ENCODE data around the gene DLGAP4.
"Not testable (repeated sequence)": the region's sequence is repeated elsewhere in the genome, so short reads cannot be mapped to it uniquely, and the experiment has no call there.

The DLGAP4 gene

DNA sequence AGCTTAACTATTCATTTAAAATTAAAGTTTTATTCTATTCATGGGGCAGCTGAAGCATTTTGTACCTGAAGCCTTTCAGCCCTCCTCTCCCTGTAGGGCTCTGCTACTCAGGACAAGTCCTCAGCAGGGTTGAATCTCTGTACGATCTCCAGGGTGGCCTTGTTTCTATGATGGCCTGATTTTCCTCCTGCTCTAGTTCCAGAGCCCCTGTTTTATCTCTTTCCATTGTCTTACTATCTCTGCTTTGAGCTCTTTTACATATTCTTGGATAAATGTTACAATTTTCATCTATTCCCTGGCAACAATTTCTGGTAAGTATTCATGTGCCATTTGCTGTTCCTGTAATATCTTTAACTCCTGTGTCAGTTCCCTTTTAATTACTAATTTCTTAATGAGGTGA lies 215.4 kb downstream of the DLGAP4 start:
- DNase-seq: no peak

DNA sequence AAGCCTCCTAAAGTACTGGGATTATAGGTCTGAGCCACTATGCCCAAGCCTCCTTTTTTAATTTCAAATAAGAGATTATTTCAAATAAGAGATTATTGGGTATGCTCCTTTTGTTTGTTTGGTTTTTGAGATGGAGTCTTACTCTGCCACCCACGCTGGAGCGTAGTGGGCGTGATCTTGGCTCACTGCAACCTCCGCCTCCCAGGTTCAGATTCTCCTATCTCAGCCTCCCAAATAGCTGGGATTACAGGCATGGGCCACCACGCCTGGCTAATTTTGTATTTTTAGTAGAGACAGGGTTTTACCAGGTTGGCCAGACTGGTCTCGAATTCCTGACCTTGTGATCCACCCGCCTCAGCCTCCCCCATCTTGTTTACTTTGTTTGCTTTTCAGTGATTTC lies 216.3 kb downstream of the DLGAP4 start:
- DNase-seq: not testable (repeated sequence)

DNA sequence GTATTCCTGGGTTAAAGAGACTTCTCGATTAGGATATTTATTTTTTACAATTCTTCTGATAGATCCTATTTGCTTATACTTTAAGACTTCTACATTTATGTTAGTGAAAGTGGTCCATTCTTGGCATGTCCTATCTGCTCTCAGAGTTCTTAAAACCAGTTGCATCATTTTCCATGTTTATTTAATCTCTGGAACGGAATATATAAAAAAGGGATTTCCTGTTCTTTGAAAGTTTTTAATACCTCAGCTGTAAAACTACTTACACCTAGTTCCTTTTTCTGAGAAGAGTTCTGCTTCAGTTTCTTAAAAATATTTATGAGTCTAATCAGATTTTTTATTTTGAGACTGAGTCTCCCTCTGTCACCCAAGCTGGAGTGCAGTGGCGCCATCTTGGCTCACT lies 217.2 kb downstream of the DLGAP4 start:
- peak in 1 of 2 donors; percentile 21 for DNase-seq

DNA sequence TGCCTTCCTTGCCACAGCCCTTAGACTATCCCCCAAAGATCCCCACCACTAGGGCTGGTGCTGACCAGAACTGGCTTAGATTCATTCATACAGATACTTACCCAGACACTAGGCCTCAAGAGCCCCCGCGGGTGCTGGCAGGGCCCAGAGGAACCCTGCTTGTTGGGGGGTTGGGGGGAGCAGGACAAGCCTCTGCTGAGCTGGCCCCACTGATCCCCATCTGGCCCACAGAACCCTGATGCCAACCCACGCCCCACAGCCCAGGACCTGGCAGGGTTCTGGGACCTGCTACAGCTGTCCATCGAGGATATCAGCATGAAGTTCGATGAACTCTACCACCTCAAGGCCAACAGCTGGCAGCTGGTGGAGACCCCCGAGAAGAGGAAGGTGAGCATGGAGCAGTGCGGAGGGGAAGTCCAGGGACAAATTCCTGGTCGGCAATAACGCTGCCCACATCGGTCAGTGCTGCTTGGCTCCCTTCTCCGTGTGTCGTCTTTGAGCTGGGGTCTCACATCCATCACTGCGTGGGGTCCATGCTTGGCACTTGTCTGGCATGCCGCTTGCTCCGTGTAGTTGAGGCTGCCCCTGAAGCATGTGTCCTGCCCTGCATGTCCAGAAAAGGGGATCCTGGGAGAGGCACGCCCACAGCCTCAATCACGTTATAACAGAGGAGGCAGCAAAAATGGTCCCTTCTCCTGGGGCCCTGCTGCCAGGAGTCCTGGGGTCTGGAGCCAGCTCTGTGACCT lies 219.7 kb downstream of the DLGAP4 start:
- no peak for DNase-seq

DNA sequence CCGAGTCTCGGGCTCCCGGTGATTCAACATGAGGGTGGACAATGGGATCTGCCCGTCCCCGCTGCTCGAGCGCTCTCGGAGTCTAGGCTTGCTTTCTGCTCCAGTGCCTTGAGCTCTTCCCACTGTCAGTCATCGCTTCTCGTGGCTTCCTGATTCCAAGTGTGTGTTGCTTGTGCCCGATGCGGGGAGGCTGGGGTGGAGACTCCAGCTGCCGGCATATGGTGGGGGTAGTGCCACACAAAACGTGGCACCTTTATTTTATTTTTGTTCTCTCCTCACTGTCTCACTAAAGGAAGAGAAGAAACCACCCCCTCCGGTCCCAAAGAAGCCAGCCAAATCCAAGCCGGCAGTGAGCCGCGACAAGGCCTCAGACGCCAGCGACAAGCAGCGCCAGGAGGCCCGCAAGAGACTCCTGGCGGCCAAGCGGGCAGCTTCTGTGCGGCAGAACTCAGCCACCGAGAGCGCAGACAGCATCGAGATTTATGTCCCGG lies 220.4 kb downstream of the DLGAP4 start:
- no peak for DNase-seq

DNA sequence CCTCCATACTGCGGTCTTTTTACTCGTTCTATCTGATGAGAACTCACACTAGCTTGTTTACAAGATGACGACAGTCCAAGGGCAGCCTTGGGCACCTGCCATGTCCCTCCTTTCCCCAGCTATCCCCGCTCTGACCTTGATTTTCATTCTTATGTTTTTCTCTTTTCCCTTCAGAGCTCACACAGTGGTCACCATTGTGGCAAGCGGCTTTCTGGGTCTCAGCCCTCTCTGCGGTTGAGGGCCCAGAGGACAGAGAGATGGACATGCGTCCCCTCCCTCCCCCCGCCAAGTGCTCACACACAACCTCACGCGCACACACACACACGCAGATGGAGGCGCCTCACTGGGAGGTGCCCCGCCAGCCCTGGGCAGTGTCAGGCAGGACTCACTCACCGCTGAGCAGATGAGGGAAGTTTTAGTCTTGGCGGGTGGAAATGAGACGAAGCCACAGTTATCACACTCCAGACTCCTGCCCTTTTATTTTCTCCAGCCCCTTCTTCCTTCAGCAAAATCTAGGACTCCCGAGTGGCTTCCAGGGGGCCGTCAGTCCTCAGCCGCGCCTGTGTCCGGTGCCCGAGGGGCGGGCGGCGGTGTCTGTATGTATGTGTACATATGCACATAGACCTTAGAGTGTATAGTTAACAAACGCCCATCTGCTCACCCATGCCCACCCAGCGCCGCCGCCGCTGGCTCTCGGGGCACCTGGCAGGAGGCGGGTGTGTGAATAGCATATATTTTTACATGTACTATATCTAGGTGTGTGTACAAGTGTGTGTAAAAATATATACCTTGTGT lies 221.4 kb downstream of the DLGAP4 start:
- no peak for DNase-seq

DNA sequence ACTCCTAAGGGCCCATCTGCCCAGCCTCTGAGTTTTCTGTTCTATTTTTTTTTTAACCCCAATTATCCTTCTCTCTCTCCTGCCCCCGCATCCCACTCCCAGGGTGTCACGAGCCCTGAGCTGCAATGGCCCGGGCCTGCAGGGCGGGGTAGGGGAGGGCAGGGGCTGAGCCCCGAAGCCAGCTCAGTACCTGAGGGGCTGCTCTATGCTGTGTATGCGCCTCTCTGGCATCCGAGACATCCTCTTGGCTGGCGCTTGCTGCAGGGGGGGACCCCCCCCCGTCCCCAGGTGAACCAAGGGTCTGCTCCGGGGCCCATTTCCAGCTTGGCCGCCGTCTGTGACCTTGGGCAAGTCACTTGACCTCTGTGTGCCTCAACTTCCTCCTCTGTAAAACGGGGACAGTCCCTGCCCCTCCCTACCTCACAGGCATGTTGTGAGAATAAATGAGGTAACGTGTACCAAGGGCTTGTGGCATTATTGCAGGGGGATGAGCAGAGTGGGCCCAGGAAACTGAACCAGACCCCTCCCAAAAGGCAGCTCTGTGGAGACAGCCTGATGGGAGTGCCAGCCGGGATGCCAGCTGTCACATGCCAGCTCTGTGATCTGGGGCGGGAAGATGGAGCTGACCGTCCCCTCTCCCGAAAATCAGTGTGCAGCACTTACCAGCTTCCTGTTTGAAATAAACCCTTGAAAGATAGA lies 222.2 kb downstream of the DLGAP4 start:
- no peak for DNase-seq

DNA sequence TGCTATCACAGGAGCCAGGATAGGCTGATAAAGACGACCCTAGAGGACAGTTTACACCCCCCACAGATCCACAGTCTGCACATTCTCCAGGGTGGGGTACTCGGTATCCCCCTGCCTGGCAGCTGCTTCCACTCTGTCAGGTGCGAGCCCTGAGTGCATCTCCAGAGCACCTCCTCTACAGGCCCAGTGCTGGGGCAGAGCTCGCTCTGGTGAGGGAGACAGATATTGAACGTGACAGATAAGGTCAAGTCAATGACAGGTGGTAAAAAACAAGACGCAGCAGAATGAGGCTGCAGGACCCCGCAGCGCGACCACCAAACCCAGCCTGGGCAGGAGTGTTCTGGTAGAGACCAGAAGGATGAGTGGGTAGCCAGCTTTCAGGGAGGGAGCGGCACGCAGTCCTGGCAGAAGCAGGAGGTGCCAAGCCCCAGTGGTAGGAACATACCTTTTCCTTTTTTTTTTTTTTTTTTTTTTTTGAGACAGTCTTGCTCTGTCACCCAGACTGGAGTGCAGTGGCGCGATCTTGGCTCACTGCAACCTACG lies 222.8 kb downstream of the DLGAP4 start:
- no peak for DNase-seq

DNA sequence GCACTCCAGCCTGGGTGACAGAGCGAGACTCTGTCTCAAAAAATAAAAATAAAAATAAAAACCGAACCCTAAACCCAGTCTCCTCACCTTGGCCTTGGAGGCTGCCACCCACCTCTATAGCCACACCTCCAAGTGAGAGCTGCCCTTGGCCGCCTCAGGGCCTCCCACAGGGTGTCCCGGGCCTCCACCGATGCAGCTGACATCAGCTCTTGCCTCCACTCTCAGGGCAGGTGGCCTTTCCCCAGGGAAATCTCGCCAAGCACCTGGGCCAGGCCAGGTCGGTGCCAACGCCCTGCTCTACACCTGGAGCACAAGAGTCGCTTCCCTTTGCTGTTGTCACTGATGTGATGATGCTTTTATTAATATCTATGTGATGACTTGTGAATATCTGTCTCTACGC lies 226.2 kb downstream of the DLGAP4 start:
- no peak for DNase-seq

DNA sequence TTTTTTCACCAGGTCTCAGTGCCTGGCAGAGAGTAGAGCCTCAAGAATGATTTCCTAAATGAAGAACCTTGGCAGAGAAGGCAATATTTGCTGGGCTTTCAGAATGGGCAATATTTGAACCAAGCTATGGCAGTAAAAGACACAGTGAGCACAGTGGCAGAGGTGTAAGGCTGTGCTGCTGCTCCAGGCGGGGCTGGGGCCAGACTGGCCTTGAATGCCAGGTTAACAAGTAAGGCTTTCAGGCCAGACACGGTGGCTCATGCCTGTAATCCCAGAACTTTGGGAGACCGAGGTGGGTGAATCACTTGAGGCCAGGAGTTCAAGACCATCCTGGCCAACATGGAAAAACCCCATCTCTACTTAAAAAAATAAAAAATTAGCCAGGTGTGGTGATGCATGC lies 226.7 kb downstream of the DLGAP4 start:
- DNase-seq: no peak

DNA sequence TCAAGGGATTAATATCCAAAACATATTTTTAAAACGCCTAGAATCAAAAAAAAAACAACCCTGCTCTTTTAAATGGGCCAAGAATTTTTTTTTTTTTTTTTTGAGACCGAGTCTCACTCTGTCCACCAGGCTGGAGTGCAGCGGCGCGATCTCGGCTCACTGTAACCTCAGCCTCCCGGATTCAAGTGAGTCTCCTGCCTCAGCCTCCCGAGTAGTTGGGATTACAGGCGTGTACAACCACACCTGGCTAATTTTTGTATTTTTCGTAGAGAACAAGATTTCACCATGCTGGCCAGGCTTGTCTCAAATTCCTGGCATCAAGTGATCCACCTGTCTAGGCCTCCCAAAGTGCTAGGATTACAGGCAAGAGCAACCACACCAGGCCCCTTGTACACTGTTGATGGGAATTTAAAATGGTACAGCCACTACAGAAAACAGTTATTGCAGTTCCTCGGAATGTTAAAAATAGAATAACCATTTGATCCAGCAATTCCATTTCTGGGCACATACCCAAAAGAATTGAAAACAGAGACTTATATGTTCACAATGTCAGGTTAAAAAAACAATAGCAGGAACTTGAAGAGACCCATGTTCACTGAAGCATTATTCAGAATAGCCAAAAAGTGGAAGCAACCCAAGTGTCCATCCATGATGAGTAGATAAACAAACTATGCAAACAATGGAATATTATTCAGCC lies 232.0 kb downstream of the DLGAP4 start:
- no peak for DNase-seq

DNA sequence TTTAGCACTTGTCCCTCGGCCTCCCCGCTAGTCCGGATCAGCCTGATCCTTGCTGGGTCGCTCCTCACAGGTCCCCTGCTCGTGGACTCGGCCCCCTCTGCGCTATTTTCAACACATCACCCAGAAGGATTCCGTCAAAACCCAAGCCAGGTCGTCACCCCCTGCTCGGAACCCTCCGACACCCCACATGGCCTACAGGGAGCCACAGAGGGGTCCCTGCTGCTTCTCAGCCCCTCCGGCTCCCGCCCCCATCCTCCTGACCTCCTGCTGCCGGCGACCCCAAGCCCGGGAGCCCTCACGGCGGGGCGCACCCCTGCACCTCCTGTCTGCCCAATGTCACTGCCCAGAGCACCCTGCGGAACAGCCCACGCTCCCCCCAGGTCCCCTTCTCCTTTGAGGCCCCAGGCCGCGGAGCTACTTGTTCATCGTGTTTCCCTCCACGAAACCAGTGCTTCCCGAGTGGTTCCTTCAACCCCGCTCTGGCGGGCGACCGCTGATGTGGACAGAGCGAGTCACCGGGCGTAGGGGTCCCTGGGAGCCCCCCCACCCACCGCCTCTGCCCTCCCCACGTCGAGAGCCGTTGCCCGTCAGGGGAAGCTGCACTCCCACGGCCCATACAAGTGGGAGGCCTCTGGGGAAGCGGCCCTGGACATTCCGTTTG lies 234.5 kb downstream of the DLGAP4 start:
- DNase-seq: no peak

DNA sequence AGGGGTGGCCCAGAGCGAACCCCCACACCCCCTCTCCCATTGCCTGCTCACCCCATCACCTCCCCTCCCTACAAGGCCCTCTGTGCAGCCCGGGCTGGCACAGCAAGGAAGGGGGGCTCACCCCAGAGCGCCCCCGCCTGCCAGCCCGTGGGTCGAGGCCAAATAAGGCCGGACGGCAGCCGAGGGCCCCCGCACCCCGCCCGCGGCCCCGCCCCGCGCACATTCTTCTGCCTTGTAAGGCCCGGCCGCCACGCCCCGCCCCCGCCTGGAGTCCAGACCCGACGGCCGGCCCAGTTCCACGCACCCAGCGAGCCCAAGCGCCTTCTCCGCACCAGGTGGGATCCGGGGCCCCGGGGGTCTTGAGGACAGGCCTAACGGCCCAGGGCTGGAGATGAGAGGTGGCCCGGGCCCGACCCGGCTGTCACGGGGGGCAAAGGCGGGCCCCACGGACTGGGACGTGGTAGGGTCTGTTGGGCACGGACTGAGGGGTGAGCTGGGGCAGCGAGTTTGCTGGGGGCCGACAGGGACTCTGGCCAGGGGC lies 235.2 kb downstream of the DLGAP4 start, which contains the start of gene MYL9:
Gene MYL9, plus strand, starts transcription at position 293 of the 541 bp plus-strand sequence. CDS start 3,366 bp downstream, outside the sequence.
- DNase-seq: peak in 1 of 2 donors; percentile 7

DNA sequence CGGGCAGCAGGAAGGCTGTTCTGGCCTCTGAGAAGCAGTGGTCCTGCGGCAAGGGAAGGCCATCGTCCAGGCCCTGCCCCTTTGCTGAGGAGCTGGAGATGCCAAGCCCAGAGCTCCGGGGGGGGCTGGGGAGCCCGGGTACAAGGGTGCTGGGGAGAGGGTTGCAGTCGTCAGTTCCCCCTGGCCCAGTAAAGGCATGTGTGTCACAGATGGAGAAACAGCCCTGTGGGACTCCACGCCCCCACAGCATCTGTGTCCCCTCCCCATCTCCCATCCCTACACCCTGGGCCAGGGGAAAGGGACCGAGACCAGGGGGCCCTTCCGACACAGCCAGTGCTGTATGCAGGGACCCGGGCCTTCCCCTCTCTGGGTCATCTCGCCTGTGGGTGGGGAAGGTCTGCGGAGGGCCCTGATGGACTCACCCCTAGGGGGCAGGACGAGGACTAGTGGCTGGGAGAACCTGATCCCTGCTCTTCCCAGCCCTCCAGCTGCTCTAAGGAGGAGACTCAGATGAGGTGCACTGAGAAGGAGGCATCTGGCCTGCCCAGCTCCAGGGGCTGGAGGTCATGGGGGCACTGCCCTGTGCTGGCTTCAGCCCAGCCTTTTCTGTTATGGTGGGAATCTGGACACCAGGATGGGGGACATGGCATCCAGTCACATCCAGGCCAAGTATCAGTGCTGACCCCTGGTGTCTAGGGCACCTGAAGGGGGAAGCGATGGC lies 235.8 kb downstream of the DLGAP4 start:
- no peak for DNase-seq

DNA sequence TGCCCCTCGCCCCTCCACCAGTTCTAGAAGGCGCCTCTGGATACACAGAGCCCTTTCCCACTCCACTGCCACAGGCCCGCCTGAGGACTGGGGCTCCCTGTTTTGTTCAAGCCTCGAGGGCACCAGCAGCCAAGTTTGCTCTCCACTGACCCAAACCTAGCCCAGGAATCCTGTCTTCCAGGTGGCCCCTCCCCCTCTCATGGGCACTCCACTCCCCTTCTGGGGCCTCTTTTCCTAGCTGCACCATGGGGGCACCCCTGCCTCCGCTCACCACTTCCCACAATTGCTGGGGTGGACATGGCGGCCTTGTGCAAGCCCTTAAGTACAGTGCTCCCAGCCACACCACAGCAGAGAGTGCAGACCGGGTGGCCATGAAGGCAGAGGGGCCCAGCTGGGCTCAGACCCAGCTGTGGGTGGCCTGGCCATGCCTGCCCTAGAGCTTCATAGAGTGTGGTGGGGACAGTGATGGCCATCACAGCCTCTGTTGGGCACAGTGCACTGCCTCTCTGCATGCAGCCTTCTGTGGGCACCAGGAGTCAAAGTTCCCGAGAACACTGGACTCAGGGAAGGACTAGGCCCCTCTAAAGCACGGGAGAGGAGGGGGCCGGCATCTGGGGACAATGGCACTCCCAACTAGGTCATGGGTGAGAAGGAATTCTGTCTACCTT lies 236.5 kb downstream of the DLGAP4 start:
- DNase-seq: no peak

DNA sequence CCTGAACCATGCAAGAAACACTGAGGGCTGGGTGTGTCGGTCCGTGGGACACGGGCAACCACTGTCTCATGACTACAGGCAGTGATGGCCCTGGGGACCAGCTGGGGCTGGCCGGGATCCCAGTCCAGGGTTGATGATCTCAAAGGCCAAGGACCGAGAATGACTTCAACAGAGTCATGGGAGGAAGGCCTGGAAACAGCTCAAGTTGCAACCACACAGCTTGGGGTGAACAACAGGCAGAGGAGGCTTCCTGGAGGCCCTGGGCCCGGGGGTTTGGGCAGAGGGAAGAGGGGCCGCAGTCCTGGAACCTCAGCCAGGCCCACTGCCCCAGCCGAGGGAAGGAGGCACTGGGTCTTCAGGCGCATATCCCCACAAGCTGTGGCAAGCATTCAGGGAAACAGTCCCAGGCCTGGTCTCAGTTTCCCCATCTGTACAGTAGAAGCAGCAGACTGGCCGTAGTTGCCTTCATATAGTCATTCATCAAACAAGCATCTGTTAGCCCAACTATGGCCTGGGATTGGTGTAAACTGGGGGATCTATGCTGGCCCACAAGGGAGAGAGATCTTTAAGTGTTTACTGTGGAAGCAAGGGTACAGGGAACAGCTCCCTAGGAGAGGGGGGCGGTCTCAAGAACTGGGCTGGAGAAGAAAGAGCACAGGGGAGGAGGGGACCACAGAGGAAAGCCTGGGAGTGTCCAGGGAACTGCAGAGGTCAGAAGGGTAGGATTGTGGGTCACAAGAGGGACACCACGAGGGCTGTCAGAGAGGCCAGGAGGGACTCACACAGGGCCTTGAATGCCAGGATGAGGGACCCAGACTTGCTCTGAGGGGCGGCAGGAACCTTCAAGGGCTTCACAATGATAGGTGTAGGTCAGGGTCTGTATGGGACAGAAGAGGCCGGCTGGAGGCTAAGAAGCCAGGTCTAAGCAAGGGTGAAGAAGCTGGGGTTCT lies 237.3 kb downstream of the DLGAP4 start:
- no peak for DNase-seq

DNA sequence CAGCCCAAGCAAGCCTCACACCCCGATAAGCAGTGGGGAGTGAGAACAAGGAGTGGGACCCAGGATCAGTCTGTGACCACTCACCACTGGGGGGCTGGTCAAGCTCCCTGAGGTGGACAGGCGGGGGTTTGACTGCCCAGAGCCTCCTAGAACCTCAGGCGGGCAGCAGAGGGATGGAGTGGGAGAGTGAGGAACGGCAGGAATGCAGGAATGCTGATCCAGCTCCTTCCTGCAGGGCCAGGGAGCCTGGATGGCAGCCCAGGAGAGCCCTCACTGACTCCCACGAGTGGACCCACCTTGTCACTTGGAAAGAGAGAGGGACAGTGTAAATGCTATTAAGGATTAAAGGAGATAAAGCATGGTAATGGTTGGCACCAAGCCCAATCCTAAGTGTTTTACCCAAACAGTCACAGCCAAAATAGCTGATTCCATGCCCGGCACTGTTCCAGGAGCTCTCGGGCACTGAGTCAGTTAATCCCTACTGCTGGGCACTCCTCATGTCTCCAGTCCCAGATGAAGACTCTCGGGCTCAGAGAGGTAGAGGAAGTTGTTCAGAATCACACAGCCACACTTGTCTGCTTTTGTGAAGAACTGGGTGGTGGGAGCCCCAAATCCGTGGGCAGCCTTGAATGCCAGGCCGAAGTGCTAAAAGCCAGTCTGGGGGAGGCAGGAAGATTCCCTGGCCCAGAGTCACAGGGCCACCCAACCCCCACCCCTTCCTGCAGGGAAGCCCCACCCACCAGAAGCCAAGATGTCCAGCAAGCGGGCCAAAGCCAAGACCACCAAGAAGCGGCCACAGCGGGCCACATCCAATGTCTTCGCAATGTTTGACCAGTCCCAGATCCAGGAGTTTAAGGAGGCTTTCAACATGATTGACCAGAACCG lies 238.2 kb downstream of the DLGAP4 start:
- DNase-seq: no peak

DNA sequence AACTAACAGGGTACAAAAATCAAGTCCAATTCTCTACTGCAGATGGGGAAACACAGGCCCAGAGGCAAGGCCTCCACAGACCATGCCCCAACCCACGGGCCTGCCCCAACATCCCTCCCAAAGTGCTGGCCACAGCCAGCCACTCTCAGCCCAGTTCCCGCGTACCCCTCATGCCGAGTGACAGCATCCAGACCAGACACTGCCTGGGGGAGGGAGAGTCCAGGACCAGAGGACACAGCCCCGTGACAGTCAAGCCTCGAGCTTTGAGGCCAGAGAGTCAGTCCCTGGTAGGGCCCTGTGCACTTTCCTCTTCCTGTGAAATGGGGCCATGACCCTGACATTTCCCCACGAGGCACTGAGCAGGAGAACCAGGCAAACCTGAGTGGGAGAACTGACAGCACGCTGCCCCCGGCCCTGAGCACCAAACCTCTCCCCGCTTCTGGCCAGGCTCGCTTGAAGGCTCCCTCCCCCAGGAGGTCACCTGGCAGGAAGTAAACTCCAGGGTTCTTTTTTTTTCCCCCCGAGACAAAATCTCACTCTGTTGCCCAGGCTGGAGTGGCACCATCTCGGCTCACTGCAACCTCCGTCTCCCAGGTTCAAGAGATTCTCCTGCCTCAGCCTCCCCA lies 240.1 kb downstream of the DLGAP4 start:
- DNase-seq: no peak
